Type B pancreatic cell (in vitro differentiated cells): ENCODE data around the gene PYCARD. TPM values are rescaled to one million over a fixed set of nuclear protein-coding genes. Genes with fewer than 3 reads are reported as not detected.

Experiments
- DNase-seq: peaks from one replicate; pipeline ENCODE4 v3.0.0; 2021; ENCODE audit warnings: mixed read lengths; ENCODE audit not compliant: unreplicated experiment; ENCODE audit errors: extremely low spot score
- H3K27ac Mint-ChIP-seq: 2 replicates; pipeline ENCODE4 v1.8.0; 2021; ENCODE audit warnings: mild to moderate bottlenecking, mixed read lengths
- H3K27me3 Mint-ChIP-seq: 2 replicates; pipeline ENCODE4 v1.8.0; 2021; ENCODE audit warnings: mixed read lengths
- H3K36me3 Mint-ChIP-seq: 2 replicates; pipeline ENCODE4 v1.8.0; 2021; ENCODE audit warnings: mixed read lengths
- H3K4me1 Mint-ChIP-seq: one replicate; pipeline ENCODE4 v1.8.0; 2021; ENCODE audit warnings: mixed read lengths; ENCODE audit not compliant: unreplicated experiment
- H3K4me3 Mint-ChIP-seq: 2 replicates; pipeline ENCODE4 v1.8.0; 2021; ENCODE audit warnings: mild to moderate bottlenecking, mixed read lengths
- H3K9me3 Mint-ChIP-seq: 2 replicates; pipeline ENCODE4 v1.8.0; 2021; ENCODE audit warnings: mixed read lengths
- CTCF ChIP-seq: fragments of 200-600 bp; sonication (generic); conservative IDR thresholded peaks from 2 replicates; pipeline ENCODE4 v1.5.0; 2021; ENCODE audit warnings: antibody characterized with exemption, mild to moderate bottlenecking
- total RNA-seq: library from RNA; stranded (reverse); gene quantifications from 2 replicates; pipeline ENCODE4 v1.2.1, GENCODE V29; 2021; ENCODE audit warnings: low replicate concordance

PYCARD gene
- total RNA-seq, 1 donor from 2014 or later, result 8.2 TPM

GRCh38 chr16:31192856-31193642 is 9.5 kb downstream of the PYCARD start:
- H3K4me3 Mint-ChIP-seq, result no peak overlapping the region
- DNase-seq, result no peak
- H3K4me1 Mint-ChIP-seq, result no peaks in the 10 kb centered on the region
- peaks cover 58% of the 10 kb centered on the region for H3K36me3 Mint-ChIP-seq
- H3K27me3 Mint-ChIP-seq, result no peaks in the 10 kb centered on the region
- H3K9me3 Mint-ChIP-seq, result no peaks in the 10 kb centered on the region
- H3K27ac Mint-ChIP-seq, result peak overlapping the region; percentile 21
- no peak for TF ChIP-seq CTCF

GRCh38 chr16:31191697-31192428 is 10.7 kb downstream of the PYCARD start:
- no peak for DNase-seq
- H3K36me3 Mint-ChIP-seq, result peaks cover 69% of the 10 kb centered on the region
- H3K4me1 Mint-ChIP-seq, result no peaks in the 10 kb centered on the region
- peak overlapping the region; percentile 17 for H3K27ac Mint-ChIP-seq
- no peaks in the 10 kb centered on the region for H3K9me3 Mint-ChIP-seq
- no peaks in the 10 kb centered on the region for H3K27me3 Mint-ChIP-seq
- TF ChIP-seq CTCF, result no peak
- no peak overlapping the region for H3K4me3 Mint-ChIP-seq

- DNase-seq, result no peak
- no peak for TF ChIP-seq CTCF
- Mint-ChIP-seq H3K27ac (peak overlapping the region; percentile 72), H3K4me1 (peaks cover 5% of the 10 kb centered on the region), H3K36me3 (peaks cover 73% of the 10 kb centered on the region), H3K9me3 (no peaks in the 10 kb centered on the region), H3K4me3 (no peak overlapping the region), H3K27me3 (no peaks in the 10 kb centered on the region)
Observed at GRCh38 chr16:31190818-31191444, 11.6 kb downstream of the PYCARD start.

GRCh38 chr16:31190061-31190460 is 12.5 kb downstream of the PYCARD start:
- no peak for TF ChIP-seq CTCF
- Mint-ChIP-seq H3K27ac (peak overlapping the region; percentile 72), H3K4me3 (no peak overlapping the region), H3K9me3 (no peaks in the 10 kb centered on the region), H3K27me3 (no peaks in the 10 kb centered on the region), H3K4me1 (peaks cover 6% of the 10 kb centered on the region), H3K36me3 (peaks cover 80% of the 10 kb centered on the region)
- no peak for DNase-seq

- no peak overlapping the region for H3K4me3 Mint-ChIP-seq
- no peak for DNase-seq
- H3K4me1 Mint-ChIP-seq, result peaks cover 6% of the 10 kb centered on the region
- no peaks in the 10 kb centered on the region for H3K27me3 Mint-ChIP-seq
- no peak for TF ChIP-seq CTCF
- no peaks in the 10 kb centered on the region for H3K9me3 Mint-ChIP-seq
- H3K27ac Mint-ChIP-seq, result peak overlapping the region; percentile 46
- peaks cover 82% of the 10 kb centered on the region for H3K36me3 Mint-ChIP-seq
Observed at GRCh38 chr16:31189412-31189778, 13.2 kb downstream of the PYCARD start.
